GM19397 (cell line): ENCODE results near the gene GPR139.

ENCODE experiments used
- ATAC-seq: cut with Tn5 transposase; IDR thresholded peaks from one replicate; pipeline ENCODE4 v1.9.1; 2021; ENCODE audit warnings: mild to moderate bottlenecking, moderate library complexity; ENCODE audit not compliant: unreplicated experiment

GPR139 gene

DNA sequence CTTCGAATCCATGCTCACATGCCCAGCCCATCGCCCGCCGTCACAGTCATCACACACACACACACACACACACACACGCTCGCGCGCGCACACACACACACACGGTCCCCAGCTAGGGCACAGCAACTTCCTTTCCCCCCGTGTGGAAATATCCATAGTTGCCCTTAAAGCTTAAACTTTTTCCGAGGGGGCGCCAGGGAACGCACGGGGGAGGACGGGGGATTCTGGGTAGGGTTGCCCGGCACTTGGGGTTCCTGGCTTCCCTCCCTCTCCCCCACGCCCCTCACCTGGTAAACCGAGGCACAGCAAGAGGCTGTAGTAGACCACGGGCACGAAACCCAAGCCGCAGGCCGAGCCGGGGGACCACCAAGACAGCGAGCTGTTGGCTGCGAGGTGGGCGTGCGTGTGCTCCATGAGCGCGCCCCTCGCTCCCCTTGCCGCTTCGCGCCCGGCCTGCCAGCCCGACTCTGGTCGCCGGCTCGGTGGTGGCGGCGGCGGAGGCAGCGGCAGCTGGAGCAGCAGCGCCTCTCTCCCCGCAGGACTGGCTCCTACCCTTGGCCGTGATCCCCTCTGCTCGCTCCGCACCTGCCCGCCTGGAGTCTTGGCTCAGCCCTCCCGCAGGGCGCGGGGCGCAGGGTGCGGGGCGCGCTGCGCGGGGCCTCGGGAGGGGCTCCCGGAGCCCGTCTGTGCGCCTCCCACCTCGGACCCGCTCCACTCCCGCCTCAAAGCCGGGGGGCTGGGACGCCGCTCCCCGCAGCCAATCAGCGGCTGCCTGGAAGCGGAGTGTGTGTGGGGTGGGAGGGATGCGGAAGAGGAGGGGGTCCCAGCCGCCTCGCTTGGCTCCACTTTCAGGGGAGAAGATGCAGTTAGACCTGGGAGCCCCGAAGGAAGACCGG lies at the start of gene GPR139:
Gene GPR139 (minus strand): TSS at position 688 of the 896 bp plus-strand sequence. CDS start 274 bp downstream, at position 414.
- ATAC-seq, result no peak

DNA sequence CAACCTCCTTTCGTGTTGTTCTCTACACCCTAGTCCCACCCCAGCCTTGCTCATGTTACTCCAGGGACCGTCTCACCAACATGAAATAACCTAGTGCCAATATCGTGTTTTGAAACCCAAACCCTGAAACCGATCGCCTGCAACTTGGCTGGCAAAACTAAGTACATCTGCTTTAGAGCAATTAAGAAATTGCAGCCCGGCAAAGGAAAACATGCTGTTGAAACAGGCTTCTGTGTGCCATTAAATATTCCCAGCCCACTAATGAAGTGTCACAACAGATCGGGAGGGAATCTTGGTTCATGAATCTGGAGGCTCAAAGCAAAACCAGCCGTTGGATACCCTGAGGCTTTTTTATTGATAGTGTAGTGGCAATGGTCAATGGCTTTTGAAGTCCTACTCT lies 48.3 kb upstream of the GPR139 start:
- ATAC-seq, result no peak

- ATAC-seq, result no peak
Observed at GRCh38 chr16:20114356-20114755, 40.7 kb upstream of the GPR139 start.

- ATAC-seq, result no peak
Observed at GRCh38 chr16:20111143-20111542, 37.5 kb upstream of the GPR139 start.

GRCh38 chr16:20107083-20107482 lies 33.4 kb upstream of the GPR139 start:
- ATAC-seq, result no peak

GRCh38 chr16:20104563-20105183 lies 31.0 kb upstream of the GPR139 start:
- no peak for ATAC-seq

- no peak for ATAC-seq
Observed at GRCh38 chr16:20102521-20102920, 28.8 kb upstream of the GPR139 start.

- no peak for ATAC-seq
Observed at GRCh38 chr16:20102021-20102420, 28.3 kb upstream of the GPR139 start.

DNA sequence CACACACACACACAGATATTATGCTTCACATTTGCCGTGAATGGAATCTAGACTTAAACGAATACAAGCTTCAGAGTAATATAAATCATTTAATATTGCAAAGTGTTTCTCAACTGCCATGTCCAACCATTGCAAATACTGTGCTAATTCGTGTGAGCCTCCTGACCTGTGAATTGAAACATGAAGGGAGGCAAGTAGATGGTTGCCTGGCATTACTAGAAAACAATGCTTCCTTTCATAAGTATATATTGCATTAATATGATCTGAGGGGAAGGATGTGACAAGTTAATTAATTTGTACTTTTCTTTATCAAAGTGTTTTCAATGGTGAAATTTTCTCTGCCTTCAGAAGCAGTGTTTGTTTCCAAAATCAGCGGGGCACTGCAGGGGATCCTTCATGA lies 25.7 kb upstream of the GPR139 start:
- ATAC-seq, result no peak

- no peak for ATAC-seq
Observed at GRCh38 chr16:20094157-20094556, 20.5 kb upstream of the GPR139 start.

DNA sequence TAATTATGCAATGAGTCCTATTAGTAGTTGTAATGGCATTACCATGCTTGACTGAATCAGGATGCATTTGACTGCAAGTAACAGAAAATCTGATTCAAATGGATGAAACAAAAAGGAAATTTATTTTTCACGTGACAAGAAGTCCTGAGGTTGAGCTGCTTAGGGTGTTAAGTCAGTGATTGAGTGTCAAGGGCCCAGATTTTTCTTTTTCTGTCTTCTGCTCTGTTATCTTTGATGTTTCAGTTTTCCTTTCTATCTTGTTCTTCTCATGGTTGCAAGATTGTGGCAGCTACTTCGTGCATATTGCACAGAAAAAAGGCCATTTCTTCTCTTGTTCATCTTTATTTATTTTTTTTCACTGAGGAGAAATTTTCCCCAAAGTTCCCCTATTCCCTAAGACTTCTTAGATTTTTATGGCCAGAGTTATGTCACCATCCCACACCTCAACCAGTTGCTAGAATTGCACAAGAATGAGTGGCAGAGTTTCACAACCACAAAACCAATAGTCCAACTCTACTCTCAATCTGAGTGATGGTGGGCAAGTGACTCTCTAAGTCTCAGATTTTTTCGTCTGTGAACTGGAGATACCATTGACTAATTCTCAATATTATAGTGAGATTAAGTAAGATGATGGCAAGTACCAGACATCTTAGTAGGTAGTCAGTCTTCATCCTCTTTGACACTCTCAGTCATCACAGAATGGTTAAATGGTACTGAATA lies 15.7 kb upstream of the GPR139 start:
- no peak for ATAC-seq

DNA sequence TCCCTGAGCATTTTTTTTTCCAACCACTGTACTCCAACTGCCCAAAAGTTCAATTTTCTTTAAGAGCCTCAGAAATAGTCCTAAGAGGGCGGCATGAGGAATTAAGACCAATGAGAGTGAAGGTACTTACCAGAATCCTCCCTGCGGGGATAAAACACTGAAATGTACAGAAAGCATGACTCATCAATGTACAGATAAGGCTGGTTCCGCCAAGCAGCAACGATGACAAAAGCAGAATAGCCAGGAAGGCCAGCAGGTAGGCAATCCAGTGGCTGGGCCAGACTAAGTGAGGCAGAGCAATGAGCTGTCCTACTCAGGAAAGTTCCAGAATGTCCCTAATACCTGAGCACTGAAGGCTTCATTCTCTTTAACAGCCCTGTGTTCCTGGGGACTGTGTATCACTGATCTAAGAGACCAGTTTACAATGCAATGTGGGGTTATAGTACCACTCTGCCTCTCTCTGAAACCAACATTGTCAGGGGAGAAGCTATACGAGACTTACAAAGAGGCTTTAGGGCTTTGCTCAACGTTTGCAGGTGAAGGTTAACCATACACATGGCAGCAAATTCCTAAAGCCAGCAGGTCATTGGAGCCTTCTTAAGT lies 11.0 kb upstream of the GPR139 start:
- ATAC-seq, result no peak

DNA sequence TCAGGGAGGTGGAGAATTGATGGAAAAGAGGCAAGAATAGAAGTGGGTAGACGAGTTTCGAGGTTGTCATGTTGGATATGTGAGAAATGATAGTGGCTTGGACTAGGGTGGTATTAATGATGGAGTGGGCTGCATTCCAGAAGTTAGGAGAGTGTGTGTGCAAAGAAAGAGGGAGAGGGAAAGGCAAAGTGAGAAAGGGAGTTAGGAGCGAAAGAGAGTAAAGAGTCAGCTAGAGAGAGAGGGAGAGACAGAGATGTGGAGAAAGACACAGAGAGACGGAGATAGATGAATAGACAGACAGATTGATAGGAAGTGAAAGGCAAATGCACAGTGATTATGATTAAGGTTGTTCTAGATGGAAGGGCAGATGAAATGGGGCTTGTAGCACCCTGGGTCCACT lies 5.4 kb upstream of the GPR139 start:
- no peak for ATAC-seq

DNA sequence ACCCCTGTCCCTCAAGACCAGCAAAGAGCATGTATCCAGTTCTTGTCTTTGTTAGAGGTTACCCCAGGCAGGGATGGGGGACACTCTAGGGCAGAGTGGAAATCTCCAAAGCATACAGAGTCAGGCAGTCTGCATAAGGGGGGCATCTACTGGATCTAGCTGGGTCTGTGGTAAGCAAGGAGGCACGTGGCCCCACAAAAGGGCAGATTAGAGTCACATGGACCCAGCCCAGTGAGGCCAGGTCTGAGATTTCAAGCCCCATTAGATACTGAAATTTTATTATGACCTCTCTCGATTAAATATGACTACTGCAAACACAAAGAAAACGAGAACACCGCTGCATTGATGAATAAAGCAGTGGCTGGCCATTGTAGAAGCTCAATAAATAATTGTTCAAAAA lies 1.6 kb upstream of the GPR139 start:
- ATAC-seq, result no peak

DNA sequence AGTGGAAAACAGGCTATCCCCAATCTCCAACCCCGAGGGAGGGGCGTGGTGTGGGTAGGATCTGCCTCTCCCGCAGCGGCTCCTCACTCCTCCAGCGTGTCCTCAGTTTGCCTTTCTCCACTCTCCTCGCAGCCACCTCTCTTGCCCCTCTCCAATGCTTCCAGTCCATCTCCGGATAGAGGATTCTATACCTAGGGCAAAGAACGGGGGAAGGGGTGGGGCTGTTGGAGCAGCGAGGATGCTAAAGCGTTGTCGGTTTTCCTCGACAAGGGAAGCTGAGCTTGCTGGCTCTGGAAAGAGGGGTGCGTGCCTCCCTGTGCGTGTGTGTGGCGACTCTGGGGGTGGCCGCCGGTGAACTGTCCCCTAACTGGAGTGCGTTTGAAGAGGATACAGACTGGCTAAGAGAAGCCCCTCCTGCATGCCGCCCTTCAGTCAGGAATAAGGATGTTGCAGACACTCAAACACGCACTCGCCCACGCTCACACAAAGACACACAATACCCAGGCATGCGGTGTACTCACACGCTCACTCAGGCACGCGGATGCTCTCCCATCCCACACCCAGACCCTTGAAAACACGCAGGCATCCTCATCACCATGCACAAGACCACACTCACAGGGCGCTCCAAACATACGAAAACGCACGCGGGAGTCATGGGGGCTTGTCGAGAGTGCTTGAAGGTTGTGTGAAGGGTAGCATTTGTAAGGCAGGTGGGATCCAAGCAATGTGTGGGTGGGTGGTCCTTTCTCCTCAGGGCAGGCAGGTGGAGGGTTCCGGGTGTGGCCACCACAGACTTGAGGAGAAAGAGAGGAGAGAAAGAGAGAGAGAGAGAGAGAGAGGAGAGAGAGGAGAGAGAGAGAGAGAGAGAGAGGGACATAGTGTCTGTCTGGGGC lies 655 bp upstream of the GPR139 start:
- ATAC-seq, result no peak

DNA sequence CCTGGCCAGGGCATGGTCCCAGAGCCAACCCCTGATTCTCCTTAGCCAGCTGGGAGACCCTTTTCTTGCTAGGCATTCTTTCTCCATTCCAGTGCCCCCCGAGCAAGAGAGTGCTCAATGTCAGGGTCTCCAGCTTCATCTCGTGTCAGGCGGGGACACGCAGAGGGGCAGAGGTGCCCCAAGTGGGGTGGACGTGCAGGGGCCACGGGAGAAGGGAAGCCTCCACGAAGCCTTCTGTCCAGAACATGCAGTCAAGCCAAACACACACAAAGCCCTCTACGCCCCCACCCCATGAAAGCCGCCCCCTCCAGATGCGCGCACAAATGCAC lies 852 bp downstream of the GPR139 start:
- ATAC-seq, result no peak

DNA sequence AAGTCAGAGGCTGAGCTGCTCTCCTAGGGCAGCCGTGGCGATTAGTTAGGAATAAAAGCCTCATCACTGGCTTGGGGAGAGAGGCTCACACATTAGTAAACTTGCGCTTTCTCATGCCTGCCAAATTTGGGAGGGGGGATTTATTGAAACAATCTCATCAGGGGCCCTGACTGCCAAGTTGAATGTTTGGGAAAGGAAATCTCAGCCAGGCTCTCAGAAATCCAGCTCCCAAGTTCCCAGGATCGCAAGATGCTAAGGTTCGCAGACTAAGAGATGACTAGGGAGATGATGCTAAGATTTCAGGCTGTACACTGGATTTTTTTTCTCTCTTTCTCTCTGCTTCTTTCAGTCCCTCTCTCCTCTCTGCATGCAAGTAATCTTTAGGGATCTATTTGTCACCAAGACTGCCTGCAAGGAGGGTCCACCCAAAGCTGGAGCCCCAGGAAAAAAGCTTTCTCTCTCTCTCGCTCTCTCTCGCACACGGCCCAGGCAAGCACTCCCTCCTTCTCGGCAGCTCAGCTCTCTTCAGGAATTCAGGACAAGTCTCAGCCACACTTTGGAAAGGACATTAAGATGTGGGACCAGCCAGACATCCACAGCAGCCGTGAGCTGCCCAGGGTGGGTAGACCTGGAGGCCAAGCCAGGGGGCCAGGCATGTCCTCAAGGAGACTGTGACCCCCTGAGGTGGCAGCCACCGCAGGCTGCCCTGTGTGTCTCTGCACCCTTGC lies 1.4 kb downstream of the GPR139 start:
- ATAC-seq, result no peak

DNA sequence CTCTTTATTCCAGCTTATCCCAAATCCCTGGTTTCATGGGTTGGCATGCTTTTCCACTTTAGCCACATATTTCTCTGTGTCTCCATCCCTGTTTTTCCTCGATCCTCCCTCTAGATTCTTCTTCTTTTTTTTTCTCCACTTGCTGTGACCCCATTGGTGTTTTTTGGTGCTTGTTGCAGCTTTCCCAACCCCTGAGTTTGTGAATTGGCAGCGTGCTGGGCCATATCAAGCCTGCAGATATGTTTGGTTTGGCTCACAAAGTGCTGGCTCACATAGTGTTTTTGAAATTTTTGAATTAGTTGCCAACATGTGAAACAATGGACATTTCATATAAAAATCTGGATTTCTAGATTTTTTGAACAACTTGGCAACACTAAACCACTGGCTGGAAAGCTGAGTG lies 8.8 kb downstream of the GPR139 start:
- ATAC-seq, result no peak

- ATAC-seq, result no peak
Observed at GRCh38 chr16:20064520-20064919, 9.2 kb downstream of the GPR139 start.

DNA sequence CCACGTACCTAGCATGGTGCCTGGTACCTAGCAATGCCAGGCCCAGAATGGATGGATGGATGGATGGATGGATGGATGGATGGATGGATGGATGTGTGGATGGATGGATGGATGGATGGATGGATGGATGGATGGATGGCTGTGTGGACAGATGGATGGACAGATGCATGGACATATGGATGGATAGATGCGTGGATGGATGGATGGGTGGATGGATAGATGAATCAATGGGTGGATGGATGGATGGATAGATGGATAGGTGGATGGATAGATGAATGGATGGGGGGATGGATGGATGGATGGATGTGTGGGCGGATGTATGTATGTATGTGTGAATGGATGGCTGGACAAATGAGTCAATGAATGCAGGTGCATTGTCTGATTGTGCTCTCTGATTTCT lies 12.6 kb downstream of the GPR139 start:
- no peak for ATAC-seq
